ENCODE measurements around the gene C1orf87.

The C1orf87 gene

DNA sequence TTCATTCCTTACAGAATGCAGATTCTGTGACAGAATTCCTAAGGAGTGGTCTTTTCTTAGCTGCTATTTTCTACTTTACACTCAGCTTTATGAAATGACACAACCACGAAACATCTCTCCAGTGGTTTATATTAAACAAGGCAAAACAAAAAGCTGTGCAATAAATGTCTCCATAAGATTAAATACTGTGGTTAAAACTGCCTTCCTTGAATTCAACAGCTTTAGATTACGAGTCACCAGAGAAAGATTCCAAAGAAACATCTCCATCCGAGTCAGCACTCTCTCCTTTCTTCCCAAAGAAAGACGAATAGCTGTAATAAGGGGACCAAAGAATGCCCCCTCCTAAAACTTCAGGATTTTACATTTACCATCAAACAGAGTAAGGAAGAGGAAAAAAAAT, 4.6 kb upstream of the C1orf87 start:
- Mint-ChIP-seq H3K27me3 (peaks cover 17% of the 10 kb centered on the region), H3K27ac (no peak overlapping the region), H3K4me1 (ENCODE audit: low read depth) (no peaks in the 10 kb centered on the region), H3K9me3 (no peaks in the 10 kb centered on the region), H3K36me3 (ENCODE audit: low read depth) (no peaks in the 10 kb centered on the region), H3K4me3 (no peak overlapping the region)

DNA sequence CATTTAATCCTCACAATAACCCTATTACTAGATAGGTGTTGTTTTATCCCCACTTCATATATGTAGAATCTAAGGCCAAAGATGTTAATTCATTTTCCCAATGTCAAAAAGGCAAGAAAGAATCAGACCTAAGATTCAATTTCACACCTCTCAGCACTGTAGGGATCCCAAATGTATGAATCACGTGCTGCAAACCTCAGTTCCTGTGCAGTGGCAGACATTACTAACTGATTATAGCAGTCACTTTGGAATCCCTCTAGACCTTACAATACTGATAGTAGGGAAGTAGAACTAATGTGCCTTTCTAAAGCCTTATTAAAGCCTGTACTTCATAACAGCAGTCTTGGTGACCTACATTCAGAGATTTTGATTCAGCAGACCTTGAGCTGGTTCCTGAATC, 2.3 kb downstream of the C1orf87 start:
- H3K36me3 Mint-ChIP-seq (ENCODE audit: low read depth) = no peaks in the 10 kb centered on the region
- no peak overlapping the region for H3K27ac Mint-ChIP-seq
- no peak overlapping the region for H3K4me3 Mint-ChIP-seq
- H3K4me1 Mint-ChIP-seq (ENCODE audit: low read depth) = no peaks in the 10 kb centered on the region
- peaks cover 31% of the 10 kb centered on the region for H3K27me3 Mint-ChIP-seq
- H3K9me3 Mint-ChIP-seq = no peaks in the 10 kb centered on the region

DNA sequence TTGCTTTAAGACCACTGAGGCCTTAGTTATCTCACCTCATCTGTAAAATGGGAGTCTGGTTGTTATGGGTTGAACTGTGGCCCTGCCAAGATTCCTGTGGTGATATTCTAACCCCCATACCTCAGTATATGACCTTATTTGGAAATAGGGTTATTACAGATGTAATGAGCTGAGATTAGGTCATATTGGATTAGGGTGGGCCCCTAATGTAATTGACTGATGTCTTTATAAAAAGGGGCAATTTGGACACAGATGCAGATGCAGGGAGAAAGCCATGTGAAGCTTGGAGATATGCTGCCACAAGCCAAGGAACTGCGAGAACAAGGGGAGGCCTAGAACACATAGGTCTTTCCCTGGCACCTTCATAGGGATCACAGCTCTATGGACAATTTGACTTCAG, 3.9 kb downstream of the C1orf87 start:
- H3K9me3 Mint-ChIP-seq = no peaks in the 10 kb centered on the region
- H3K4me3 Mint-ChIP-seq = no peak overlapping the region
- no peak overlapping the region for H3K27ac Mint-ChIP-seq

DNA sequence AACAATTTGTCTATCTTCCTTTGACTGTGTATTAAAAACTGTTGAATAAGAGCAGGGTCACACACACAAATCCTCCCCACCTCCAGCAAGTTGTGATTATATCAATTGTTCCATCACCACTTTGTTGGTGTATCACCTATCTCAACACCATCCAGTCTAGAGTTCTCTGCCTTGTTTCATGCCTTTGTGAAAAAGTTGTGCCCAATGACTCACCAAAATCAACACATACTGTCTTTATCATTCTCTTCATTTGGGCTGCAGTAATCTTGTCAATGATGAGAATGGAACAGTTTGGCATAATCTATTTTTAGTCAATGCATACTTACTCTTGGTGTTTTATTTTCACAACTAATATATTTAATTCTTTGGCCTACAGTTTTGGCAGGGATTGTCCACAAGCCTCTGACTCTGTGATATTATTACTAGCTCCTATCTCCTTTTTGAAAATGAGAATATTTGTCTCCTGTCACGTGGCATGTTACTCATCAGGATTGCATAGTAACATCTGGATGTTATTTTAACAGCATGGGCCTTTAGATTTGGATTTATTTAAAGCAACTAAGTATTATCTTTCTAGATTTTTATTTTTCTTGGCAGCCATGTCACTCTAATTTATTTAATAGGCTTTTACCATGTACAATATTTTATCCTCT, 5.1 kb downstream of the C1orf87 start:
- no peak overlapping the region for H3K4me3 Mint-ChIP-seq
- H3K27ac Mint-ChIP-seq = no peak overlapping the region
- H3K36me3 Mint-ChIP-seq (ENCODE audit: low read depth) = no peaks in the 10 kb centered on the region
- no peaks in the 10 kb centered on the region for H3K4me1 Mint-ChIP-seq (ENCODE audit: low read depth)
- peaks cover 15% of the 10 kb centered on the region for H3K27me3 Mint-ChIP-seq
- no peaks in the 10 kb centered on the region for H3K9me3 Mint-ChIP-seq

More for the DNA sequence above, 3.9 kb downstream of the C1orf87 start:
- H3K27me3 Mint-ChIP-seq = peaks cover 20% of the 10 kb centered on the region
- no peaks in the 10 kb centered on the region for H3K4me1 Mint-ChIP-seq (ENCODE audit: low read depth)
- no peaks in the 10 kb centered on the region for H3K36me3 Mint-ChIP-seq (ENCODE audit: low read depth)

DNA sequence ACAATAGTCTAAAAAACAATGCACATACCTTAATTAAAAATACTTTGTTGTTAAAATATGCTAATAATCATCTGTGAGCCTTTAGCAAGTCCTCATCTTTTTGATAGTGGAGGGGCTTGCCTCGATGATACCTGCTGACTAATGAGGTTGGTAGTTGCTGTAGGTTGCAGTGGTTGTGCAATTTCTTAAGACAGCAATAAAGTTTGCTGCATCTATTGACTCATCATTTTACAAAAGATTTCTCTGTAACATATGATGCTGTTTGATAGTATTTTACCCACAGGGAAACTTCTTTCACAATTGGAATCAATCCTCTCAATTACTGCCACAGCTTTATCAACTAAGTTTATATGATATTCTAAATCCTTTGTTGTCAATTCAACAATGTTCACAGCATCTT, 7.6 kb downstream of the C1orf87 start:
- H3K4me1 Mint-ChIP-seq (ENCODE audit: low read depth) = no peaks in the 10 kb centered on the region
- H3K27me3 Mint-ChIP-seq = no peaks in the 10 kb centered on the region
- H3K9me3 Mint-ChIP-seq = no peaks in the 10 kb centered on the region
- H3K27ac Mint-ChIP-seq = no peak overlapping the region
- H3K4me3 Mint-ChIP-seq = no peak overlapping the region
- no peaks in the 10 kb centered on the region for H3K36me3 Mint-ChIP-seq (ENCODE audit: low read depth)

DNA sequence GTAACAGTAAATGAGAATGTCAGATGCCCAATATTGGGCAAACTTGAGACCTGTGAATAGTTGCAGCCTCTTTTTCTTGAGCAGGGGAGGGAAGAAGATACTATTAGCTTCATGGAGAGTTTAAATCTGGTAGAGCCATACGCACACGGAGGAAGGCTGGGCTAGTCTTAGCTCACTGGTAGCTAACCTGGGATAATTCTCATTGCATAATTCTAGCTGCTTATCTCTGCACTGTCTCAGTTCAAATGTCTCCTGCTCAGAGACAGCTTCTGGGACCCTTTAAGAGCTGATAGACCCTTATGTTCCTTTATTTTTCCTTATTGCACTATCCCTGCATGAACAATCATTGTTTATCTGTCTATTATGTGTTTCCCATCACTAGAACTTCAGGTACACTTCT, 8.4 kb downstream of the C1orf87 start:
- Mint-ChIP-seq H3K27me3 (no peaks in the 10 kb centered on the region), H3K4me3 (no peak overlapping the region), H3K9me3 (no peaks in the 10 kb centered on the region), H3K36me3 (ENCODE audit: low read depth) (no peaks in the 10 kb centered on the region), H3K4me1 (ENCODE audit: low read depth) (no peaks in the 10 kb centered on the region), H3K27ac (no peak overlapping the region)

DNA sequence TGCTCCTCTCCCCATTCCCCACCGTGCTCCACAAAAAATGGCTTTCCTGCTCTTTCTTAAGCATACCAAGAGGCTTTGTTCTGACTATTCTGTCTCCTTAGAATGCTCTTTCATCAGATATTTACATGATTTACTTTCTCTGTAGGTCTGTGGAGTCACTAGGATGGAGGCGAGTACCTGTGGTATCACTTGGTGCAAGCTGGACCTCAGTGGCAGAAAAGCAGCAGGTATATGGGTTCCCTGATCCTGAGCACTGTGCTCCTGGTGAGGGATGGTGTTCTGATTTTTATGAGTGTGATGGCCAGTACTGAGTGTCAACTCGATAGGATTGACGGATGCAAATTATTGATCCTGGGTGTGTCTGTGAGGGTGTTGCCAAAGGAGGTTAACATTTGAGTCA, 10.0 kb downstream of the C1orf87 start:
- H3K4me1 Mint-ChIP-seq (ENCODE audit: low read depth) = no peaks in the 10 kb centered on the region
- no peaks in the 10 kb centered on the region for H3K36me3 Mint-ChIP-seq (ENCODE audit: low read depth)
- no peak overlapping the region for H3K27ac Mint-ChIP-seq
- H3K9me3 Mint-ChIP-seq = no peaks in the 10 kb centered on the region
- H3K4me3 Mint-ChIP-seq = no peak overlapping the region
- H3K27me3 Mint-ChIP-seq = no peaks in the 10 kb centered on the region

DNA sequence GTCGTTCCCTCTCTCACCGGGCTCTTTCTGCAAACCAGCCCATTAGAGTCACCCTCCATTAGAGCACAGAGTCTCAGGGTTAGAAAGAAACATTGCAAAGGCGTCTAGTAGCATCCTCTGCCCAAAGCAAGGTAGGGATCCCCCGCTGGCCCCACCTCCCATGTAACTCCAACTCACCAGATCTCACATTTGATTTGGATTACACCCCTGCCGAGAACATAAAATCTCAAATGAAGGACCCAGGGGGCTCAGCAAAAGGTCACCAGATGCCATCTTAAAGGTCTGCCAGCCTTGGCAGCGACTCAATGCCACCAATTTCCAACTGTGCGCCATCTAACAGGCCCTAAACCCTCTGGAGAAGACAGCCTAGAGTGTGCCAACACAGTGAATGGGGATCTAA, 14.1 kb downstream of the C1orf87 start:
- H3K36me3 Mint-ChIP-seq (ENCODE audit: low read depth) = no peaks in the 10 kb centered on the region
- H3K4me3 Mint-ChIP-seq = no peak overlapping the region
- no peaks in the 10 kb centered on the region for H3K27me3 Mint-ChIP-seq
- no peaks in the 10 kb centered on the region for H3K9me3 Mint-ChIP-seq
- H3K27ac Mint-ChIP-seq = no peak overlapping the region
- no peaks in the 10 kb centered on the region for H3K4me1 Mint-ChIP-seq (ENCODE audit: low read depth)

DNA sequence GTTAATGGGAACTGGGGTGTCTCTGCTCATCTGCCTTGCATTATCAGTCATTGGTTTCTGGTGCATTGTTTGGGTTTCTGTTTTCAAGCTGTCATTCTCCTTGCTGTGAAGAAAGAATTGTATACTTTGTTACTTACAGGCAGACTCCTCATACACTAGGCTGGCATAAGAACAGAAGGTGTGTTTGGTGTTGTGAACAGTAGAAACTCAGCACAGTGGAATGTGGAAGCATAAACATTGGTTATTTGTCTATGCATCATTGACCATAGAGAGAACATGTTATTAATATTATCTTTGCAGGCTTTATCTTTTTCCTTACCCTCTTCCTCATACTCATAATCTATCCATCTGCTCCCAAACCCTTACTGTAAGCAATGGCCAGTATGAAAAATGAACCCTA, 18.2 kb downstream of the C1orf87 start:
- Mint-ChIP-seq H3K9me3 (peaks cover 7% of the 10 kb centered on the region), H3K36me3 (ENCODE audit: low read depth) (no peaks in the 10 kb centered on the region), H3K27ac (no peak overlapping the region), H3K4me1 (ENCODE audit: low read depth) (no peaks in the 10 kb centered on the region), H3K27me3 (no peaks in the 10 kb centered on the region), H3K4me3 (no peak overlapping the region)

DNA sequence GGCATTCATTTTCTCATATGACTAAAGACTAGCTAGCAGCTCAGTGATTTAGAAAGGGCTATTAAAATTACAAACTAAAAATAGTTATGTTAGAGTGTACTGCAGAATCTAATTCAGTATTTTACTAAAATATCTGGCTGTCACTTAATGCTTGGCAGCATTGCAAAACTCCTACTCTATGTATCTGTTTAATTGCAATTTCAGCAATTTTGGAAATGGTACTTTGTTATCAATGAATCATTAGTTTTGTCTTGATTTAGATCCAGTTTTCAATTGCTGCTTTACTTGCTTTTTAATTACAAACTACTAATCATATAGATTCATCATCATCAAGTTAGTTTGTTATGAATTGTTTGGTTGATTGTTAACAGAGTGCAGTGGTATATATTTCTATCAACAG, 19.2 kb downstream of the C1orf87 start:
- H3K4me3 Mint-ChIP-seq = no peak overlapping the region
- no peak overlapping the region for H3K27ac Mint-ChIP-seq
- peaks cover 9% of the 10 kb centered on the region for H3K9me3 Mint-ChIP-seq
- H3K36me3 Mint-ChIP-seq (ENCODE audit: low read depth) = no peaks in the 10 kb centered on the region
- H3K4me1 Mint-ChIP-seq (ENCODE audit: low read depth) = no peaks in the 10 kb centered on the region
- peaks cover 2% of the 10 kb centered on the region for H3K27me3 Mint-ChIP-seq

DNA sequence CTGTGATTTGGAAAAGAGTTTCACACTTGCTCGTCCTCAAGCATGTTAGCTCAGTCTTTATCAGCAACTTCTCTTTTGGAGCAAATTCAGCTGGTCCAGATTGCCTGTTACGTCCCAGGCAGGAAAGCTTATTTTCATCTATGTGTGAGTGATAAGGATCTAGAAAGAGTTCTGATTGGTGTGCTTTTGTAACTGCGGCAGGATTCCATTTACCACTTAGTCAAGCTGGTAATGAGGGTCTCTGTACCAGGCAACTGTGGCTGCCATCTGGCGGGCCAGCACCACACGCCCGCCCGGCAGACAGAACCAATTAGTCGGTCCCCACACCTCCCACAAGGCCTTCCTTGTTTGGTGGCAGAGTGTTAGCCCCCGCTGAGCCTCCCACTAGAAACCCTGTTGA, 21.0 kb downstream of the C1orf87 start:
- H3K27me3 Mint-ChIP-seq = peaks cover 4% of the 10 kb centered on the region

DNA sequence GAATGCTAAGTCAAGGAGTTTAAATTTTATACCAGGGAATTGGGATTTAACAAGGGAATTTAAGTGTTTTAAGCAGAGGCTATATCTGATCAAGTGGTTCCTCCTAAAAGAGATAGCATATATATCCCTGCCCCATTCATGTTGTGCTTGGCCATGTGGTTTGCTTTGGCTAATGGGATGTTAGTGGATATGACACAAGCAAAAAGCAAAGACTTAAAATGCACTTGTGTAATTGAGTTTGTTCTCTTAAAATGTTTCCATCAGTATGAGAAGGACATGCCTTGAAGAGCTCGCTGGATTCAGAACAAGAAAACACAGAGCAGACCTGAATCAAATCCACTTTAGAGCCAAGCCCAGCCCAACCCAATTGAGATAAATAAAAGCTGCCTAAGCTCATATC, 22.4 kb downstream of the C1orf87 start:
- no peaks in the 10 kb centered on the region for H3K4me1 Mint-ChIP-seq (ENCODE audit: low read depth)
- no peak overlapping the region for H3K27ac Mint-ChIP-seq
- H3K27me3 Mint-ChIP-seq = peaks cover 6% of the 10 kb centered on the region
- no peak overlapping the region for H3K4me3 Mint-ChIP-seq
- no peaks in the 10 kb centered on the region for H3K36me3 Mint-ChIP-seq (ENCODE audit: low read depth)
- peaks cover 13% of the 10 kb centered on the region for H3K9me3 Mint-ChIP-seq

More for the DNA sequence above, 21.0 kb downstream of the C1orf87 start:
- no peaks in the 10 kb centered on the region for H3K36me3 Mint-ChIP-seq (ENCODE audit: low read depth)
- no peak overlapping the region for H3K27ac Mint-ChIP-seq
- H3K4me1 Mint-ChIP-seq (ENCODE audit: low read depth) = no peaks in the 10 kb centered on the region
- peaks cover 13% of the 10 kb centered on the region for H3K9me3 Mint-ChIP-seq
- no peak overlapping the region for H3K4me3 Mint-ChIP-seq

DNA sequence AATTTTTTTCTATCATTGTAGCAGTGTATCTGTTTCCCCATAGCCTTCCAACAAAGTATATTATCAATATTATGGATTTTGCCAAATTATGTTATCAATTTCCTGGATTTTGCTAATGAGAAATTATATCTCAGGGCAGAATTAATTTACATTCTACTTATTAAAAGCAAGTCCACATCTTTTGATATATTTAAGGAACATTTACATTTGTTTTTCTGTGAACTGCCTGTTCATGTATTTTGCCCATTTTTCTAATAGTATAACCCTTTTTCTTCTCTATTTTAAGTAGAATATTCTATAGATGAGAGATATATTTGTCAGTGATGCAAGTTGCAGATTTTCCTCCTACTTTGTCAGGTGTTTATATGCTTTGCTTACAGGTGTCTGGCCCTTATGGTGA, 24.4 kb downstream of the C1orf87 start:
- H3K4me1 Mint-ChIP-seq (ENCODE audit: low read depth) = no peaks in the 10 kb centered on the region
- H3K27ac Mint-ChIP-seq = no peak overlapping the region
- H3K27me3 Mint-ChIP-seq = peaks cover 6% of the 10 kb centered on the region
- H3K36me3 Mint-ChIP-seq (ENCODE audit: low read depth) = no peaks in the 10 kb centered on the region
- H3K4me3 Mint-ChIP-seq = no peak overlapping the region
- peaks cover 13% of the 10 kb centered on the region for H3K9me3 Mint-ChIP-seq

DNA sequence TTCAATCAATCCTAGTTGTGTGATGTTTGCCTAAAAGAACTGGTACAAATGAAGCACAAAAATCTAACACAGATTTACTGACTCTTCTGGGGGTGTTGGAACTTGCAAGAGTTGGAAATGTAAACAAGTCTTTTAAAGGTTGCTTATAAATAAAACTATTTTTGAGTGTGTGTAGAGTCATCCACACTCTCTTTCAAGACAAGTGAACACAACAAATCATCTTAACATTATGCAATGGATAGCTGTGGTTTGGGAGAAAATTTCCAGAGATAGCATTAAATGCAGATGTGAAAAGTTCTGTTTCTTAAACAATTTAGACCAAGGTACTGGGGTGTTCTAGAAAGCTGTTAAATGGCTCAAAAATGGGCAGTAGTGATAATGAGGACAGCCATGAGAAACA, 28.7 kb downstream of the C1orf87 start:
- peaks cover 6% of the 10 kb centered on the region for H3K9me3 Mint-ChIP-seq
- H3K27ac Mint-ChIP-seq = no peak overlapping the region
- H3K27me3 Mint-ChIP-seq = peaks cover 6% of the 10 kb centered on the region
- no peaks in the 10 kb centered on the region for H3K36me3 Mint-ChIP-seq (ENCODE audit: low read depth)
- H3K4me1 Mint-ChIP-seq (ENCODE audit: low read depth) = no peaks in the 10 kb centered on the region
- no peak overlapping the region for H3K4me3 Mint-ChIP-seq

DNA sequence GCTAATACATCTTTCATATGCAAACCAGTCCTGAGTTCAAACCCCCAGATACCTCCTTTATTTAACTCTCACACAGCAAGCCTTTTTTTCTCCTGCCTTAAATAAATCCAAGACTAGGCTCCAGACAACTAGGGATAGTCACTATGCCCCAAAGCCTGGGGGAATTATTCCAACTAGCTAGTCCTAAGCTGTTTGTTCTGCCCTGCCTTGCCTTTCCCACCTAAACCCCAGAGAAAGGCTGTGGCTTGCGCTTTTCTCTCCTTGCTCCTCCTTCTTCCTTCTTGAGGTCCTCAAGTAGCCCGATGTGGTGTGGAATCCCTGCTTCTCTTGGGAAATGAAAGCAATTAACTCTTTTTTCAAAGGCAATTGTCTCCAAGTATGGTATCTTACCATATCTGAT, 31.8 kb downstream of the C1orf87 start:
- H3K27me3 Mint-ChIP-seq = peaks cover 2% of the 10 kb centered on the region
- H3K4me1 Mint-ChIP-seq (ENCODE audit: low read depth) = no peaks in the 10 kb centered on the region
- no peaks in the 10 kb centered on the region for H3K9me3 Mint-ChIP-seq
- no peak overlapping the region for H3K4me3 Mint-ChIP-seq
- H3K36me3 Mint-ChIP-seq (ENCODE audit: low read depth) = no peaks in the 10 kb centered on the region
- H3K27ac Mint-ChIP-seq = no peak overlapping the region

DNA sequence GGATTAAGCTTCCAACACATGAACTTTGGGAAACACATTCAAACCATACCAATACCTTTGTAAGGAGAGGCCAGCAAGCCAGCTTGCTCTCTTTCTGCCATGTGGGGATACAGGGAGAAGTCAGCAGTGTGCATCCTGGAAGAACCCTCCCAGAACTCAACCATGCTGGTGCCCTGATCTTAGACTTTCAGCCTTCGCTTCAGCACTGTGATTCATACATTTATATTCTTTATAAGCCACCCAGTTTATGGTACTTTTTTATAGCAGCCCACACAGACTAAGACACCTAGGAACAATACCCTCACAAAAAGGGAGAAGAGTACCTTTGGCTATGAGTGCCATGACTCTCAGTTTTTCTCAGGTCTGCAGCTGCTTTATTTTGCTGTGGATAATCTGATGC, 35.9 kb downstream of the C1orf87 start:
- Mint-ChIP-seq H3K36me3 (ENCODE audit: low read depth) (no peaks in the 10 kb centered on the region), H3K9me3 (no peaks in the 10 kb centered on the region), H3K4me1 (ENCODE audit: low read depth) (no peaks in the 10 kb centered on the region), H3K27ac (no peak overlapping the region), H3K27me3 (no peaks in the 10 kb centered on the region), H3K4me3 (no peak overlapping the region)
